Cardiac muscle cell (in vitro differentiated cells and primary cell): ENCODE measurements around the gene HHATL. TPM values are rescaled to one million over a fixed set of nuclear protein-coding genes. Genes with fewer than 3 reads are reported as not detected.

Experiments used
- DNase-seq, 2 donors: peaks; one replicate each; pipeline versions ENCODE4 v3.0.0 to v3.0.0-alpha.2; 2010 to 2017; ENCODE audit warnings: low read depth in 1 of 2, low spot score in 1 of 2
- H3K27ac ChIP-seq: fragments of 200-600 bp; sonication (generic); 2 replicates; pipeline ENCODE4 v1.5.1; 2016
- H3K27me3 ChIP-seq: fragments of 200-600 bp; sonication (generic); 2 replicates; pipeline ENCODE4 v1.6.0; 2016; ENCODE audit warnings: control low read depth
- H3K36me3 ChIP-seq: fragments of 200-600 bp; sonication (generic); 2 replicates; pipeline ENCODE4 v1.5.1; 2016; ENCODE audit warnings: control low read depth
- H3K4me1 ChIP-seq: fragments of 200-600 bp; sonication (generic); 2 replicates; pipeline ENCODE4 v1.8.1; 2017; ENCODE audit warnings: low read depth, mild to moderate bottlenecking, mixed run types
- H3K4me3 ChIP-seq: fragments of 200-600 bp; sonication (generic); 2 replicates; pipeline ENCODE4 v1.5.1; 2016; ENCODE audit warnings: mild to moderate bottlenecking
- H3K9me3 ChIP-seq: fragments of 200-600 bp; sonication (generic); 2 replicates; pipeline ENCODE4 v1.5.1; 2017; ENCODE audit warnings: low read depth, mild to moderate bottlenecking, control low read depth
- CTCF ChIP-seq: IDR thresholded peaks from 2 replicates; pipeline ENCODE4 v1.5.1; 2012; ENCODE audit warnings: low read depth, mild to moderate bottlenecking, low read length
- polyA plus RNA-seq: library from polyadenylated mRNA; unstranded; fragments of >200 nt; fragmentation: Nextera tagmentation; extraction: Ambion mirVana; gene quantifications from 2 replicates; pipeline ENCODE4 v1.2.1, GENCODE V29; 2016
- total RNA-seq: library from RNA; depleted of rRNA; stranded (reverse); fragments of >200 nt; gene quantifications from 2 replicates; pipeline ENCODE4 v1.2.3, GENCODE V29; 2016

The HHATL gene
- total and polyA plus RNA-seq, 2 experiments from 2014 or later, result 7.8 to 8.1 TPM

- peak overlapping the region; percentile 81 for H3K27ac ChIP-seq
- H3K4me1 ChIP-seq, result peaks cover 12% of the 10 kb centered on the region
- no peak for TF ChIP-seq CTCF
- no peaks in the 10 kb centered on the region for H3K9me3 ChIP-seq
- no peaks in the 10 kb centered on the region for H3K27me3 ChIP-seq
- H3K36me3 ChIP-seq, result no peaks in the 10 kb centered on the region
- H3K4me3 ChIP-seq, result no peak overlapping the region
- DNase-seq, result no peak
Measured at GRCh38 chr3:42667096-42667522, 35.5 kb downstream of the HHATL start.

DNA sequence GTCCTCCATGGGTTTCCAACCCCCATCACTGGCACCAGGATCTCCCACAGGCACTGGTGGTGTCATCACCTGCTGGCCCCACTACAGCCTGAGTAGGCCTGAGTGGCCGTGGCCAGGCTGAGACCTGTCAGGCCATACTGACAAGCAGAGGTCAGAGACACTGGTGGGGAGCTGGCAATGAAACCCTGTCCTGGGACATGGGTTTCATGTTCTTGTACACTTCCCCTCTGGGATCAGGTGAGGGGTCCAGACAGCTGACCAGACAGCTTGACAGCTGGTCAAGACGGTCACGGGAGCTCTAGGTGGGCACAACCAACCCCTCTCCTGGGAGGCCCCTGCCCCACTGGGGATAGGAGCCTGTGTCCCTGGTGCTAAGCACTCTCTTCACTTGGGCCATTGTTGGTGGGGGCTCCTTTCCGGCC is 36.0 kb downstream of the HHATL start:
- H3K9me3 ChIP-seq, result no peaks in the 10 kb centered on the region
- peaks cover 12% of the 10 kb centered on the region for H3K4me1 ChIP-seq
- peak overlapping the region; percentile 81 for H3K27ac ChIP-seq
- no peak overlapping the region for H3K4me3 ChIP-seq
- no peaks in the 10 kb centered on the region for H3K27me3 ChIP-seq
- no peaks in the 10 kb centered on the region for H3K36me3 ChIP-seq
- no peak for TF ChIP-seq CTCF
- no peak for DNase-seq

DNA sequence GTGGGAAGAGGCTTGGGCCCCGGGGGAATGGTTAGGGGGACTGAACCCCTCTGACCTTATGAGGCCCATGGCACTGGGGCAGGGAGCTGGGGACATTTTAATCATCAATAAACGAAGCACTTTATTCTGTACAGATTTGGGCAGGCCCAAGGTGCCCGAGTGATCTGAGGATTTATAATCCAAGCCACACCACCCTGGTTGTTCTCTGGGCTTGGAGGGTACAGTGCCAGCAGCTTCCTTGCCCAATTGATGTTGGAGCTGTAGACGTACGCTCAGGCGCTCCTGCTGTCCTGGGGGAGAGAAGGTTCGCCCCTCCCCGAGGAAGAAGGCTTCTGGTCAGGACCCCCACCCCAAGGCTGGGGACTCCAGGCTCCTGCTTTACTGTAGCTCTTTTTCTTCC is 36.6 kb downstream of the HHATL start:
- Histone ChIP-seq H3K36me3 (no peaks in the 10 kb centered on the region), H3K27ac (peak overlapping the region; percentile 81), H3K4me3 (no peak overlapping the region), H3K9me3 (no peaks in the 10 kb centered on the region), H3K4me1 (peaks cover 12% of the 10 kb centered on the region), H3K27me3 (no peaks in the 10 kb centered on the region)
- TF ChIP-seq CTCF, result no peak
- no peak for DNase-seq

DNA sequence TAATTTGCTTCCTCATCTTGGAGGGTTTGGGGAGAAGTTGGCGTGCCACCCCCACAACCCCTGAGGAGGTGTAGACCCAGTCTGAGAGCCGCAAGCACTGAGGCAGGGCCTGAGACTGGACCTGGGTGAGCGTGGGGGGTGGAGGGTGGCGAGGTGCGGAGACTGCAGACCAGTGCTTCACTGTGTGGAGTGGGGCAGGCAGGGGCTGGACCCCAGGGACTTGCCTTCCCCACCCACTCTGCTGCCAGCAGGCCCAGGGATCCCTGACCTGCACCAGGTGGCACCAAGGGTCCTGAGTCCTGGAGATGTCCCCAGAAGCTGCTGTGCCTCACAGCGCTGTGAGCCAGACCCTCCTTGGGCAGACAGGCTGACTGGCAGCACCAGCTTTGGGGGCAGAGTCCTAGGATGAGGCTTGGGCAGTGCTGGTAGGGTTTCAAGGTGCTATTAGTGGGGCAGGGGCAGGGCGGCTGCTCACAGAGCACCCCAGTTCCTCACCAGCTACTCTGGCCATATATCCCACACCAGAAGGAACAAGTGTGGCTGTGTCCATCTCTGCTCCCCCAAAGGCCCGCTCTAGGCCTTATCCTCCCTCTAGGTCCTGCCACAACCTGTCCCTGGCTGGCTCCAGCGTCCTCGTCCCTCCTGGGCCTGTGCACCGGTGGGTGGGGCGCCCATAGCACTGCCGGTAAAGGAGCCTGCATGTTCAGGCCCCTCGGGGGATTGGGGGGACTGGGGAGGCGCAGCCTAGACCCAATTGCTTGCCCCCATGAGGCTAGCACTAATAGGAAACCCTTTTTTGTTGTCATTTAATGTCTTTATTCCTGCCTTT is 37.3 kb downstream of the HHATL start:
- Histone ChIP-seq H3K4me1 (peaks cover 12% of the 10 kb centered on the region), H3K9me3 (no peaks in the 10 kb centered on the region), H3K36me3 (no peaks in the 10 kb centered on the region), H3K27ac (no peak overlapping the region), H3K27me3 (no peaks in the 10 kb centered on the region), H3K4me3 (no peak overlapping the region)
- DNase-seq, result no peak
- no peak for TF ChIP-seq CTCF

DNA sequence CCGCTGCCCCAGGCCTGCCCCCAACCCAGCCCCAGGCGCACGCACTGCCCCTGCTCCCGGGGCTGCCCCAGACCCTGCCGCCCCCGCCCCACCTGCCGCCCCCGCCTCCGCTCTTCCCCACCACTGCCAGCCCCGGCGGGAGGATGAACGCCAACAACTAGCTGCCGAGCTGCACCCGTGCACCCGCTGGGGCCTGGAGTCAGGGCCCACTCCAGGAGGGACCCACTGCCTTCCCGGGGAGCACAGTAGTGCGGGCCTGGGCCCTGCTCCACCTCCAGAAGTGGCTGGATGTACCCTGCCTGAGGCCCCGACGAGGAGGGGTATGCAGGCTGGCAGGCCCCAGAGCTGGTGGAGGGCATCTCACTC is 38.2 kb downstream of the HHATL start:
- no peak for TF ChIP-seq CTCF
- Histone ChIP-seq H3K4me3 (no peak overlapping the region), H3K36me3 (no peaks in the 10 kb centered on the region), H3K4me1 (peaks cover 12% of the 10 kb centered on the region), H3K27me3 (no peaks in the 10 kb centered on the region), H3K9me3 (no peaks in the 10 kb centered on the region), H3K27ac (no peak overlapping the region)
- DNase-seq, result no peak
